HG02981 (cell line): ENCODE measurements around the gene MVB12B.

Experiments used
- ATAC-seq: cut with Tn5 transposase; IDR thresholded peaks from one replicate; pipeline ENCODE4 v1.9.1; 2021; ENCODE audit warnings: mild to moderate bottlenecking, moderate library complexity; ENCODE audit not compliant: unreplicated experiment

MVB12B gene

DNA sequence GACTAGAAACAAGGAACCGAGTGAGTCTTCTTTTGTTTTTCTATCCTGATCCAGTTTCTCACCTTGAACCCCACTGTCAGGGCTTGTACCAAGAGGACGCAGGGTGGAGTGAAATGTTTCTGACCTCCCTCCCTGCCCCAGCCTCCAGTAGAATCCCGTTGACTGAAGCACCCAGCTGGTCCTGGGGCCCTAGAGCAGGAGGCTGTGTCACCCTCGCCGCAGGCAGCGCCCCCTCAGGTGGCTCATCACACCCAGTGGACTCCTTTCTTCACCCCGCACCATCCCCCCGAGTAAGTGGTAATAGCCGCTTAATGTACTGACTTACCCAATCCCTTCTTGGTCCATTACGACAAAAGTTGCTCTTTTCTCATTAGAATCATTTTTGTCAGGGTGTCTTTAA, 53.8 kb downstream of the MVB12B start:
- no peak for ATAC-seq

- ATAC-seq, result no peak
Observed at GRCh38 chr9:126381195-126381594, 54.6 kb downstream of the MVB12B start.

- no peak for ATAC-seq
Observed at GRCh38 chr9:126383406-126384046, 56.9 kb downstream of the MVB12B start.

DNA sequence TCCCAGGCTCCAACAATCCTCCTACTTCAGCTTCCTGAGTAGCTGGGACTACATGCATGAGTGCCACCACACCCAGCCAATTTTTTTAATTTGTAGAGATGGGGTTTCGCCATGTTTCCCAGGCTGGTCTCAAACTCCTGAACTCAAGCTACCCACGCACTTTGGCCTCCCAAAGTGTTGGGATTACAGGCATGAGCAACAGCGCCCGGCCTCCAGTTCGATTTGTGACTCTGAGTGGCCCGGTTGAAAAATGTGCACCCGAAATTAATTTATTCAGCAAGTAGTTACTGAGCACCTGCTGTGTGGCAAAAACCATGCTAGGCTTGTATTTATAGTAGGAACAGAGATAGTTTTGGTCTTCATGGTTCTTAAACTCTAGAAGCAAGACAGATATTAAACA, 58.3 kb downstream of the MVB12B start:
- no peak for ATAC-seq

- ATAC-seq, result no peak
Observed at GRCh38 chr9:126386088-126386487, 59.5 kb downstream of the MVB12B start.

- no peak for ATAC-seq
Observed at GRCh38 chr9:126386776-126387175, 60.1 kb downstream of the MVB12B start.

GRCh38 chr9:126388964-126389708, 62.5 kb downstream of the MVB12B start:
- ATAC-seq, result no peak

DNA sequence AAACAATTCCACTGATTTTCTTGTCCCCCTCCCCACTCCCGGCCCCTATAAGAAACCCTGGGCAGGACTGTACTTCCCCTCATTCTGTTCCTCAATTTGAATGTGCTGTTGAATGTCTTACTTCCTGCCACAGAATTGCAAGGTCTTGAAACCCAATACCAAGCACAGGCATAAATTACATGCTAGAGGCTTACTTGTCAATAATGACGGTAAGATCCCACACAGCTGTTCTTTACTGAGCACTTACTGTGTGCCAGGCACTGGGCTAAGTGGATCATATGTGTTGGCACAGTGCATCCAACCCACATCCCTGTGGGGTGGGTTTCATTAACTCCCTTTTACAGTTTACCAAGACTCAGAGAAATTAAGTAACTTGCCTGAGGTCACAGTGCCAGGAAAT, 63.4 kb downstream of the MVB12B start:
- no peak for ATAC-seq

DNA sequence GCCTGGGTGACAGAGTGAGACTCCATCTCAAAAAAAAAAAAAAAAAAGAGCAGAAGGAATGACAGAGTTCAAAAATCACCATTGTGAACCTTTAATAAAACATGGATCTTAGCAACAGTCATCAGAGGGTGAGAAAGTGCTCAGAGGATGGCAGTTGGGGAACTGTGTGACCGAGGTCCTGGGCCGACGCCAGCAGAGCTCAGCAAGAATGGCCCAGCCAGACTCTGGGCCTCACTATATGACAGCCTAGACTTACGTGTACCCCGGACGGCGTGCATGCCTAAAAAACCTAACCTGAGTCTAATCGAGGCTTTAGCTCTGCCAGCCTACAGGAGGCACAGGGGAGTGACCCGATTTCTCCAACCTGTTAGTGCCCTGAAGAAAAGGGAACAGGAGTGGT, 64.3 kb downstream of the MVB12B start:
- ATAC-seq, result no peak

GRCh38 chr9:126391713-126392661, 65.4 kb downstream of the MVB12B start:
- ATAC-seq, result no peak

DNA sequence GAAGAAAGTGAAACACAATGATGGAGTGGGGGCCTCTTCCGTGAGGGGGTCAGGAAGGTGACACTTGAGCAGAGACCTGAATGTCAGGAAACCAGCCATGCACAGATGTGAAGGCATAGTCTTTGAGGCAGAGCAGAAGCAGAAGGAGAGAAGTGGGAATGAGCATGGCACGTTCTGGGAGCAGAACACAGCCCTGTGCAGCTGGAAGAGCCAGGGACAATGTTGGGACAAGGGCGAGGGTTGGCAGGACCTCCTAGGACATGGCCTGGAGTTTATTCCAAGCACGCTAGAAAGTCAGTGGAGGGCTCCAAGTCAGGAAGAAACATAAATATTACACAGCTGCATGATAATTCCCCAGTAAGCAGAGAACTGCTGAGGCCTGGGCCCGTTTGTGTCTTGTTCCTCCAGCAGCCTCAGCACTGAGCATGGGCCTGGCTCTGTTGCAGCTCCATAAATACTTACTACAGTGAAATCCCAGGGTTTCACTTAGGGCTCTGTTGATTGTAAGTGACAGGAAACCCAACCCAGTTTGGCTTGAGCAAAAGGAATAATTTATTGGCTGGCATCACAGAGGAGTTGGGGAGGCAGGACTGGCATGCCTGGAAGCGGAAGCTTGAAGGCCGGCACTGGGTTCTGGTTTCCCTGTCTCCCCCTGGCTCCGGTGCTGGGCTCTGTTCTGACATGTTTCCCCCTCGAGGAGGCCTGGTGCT, 66.2 kb downstream of the MVB12B start:
- no peak for ATAC-seq

- no peak for ATAC-seq
Observed at GRCh38 chr9:126393876-126394275, 67.2 kb downstream of the MVB12B start.

- no peak for ATAC-seq
Observed at GRCh38 chr9:126394802-126395201, 68.2 kb downstream of the MVB12B start.

DNA sequence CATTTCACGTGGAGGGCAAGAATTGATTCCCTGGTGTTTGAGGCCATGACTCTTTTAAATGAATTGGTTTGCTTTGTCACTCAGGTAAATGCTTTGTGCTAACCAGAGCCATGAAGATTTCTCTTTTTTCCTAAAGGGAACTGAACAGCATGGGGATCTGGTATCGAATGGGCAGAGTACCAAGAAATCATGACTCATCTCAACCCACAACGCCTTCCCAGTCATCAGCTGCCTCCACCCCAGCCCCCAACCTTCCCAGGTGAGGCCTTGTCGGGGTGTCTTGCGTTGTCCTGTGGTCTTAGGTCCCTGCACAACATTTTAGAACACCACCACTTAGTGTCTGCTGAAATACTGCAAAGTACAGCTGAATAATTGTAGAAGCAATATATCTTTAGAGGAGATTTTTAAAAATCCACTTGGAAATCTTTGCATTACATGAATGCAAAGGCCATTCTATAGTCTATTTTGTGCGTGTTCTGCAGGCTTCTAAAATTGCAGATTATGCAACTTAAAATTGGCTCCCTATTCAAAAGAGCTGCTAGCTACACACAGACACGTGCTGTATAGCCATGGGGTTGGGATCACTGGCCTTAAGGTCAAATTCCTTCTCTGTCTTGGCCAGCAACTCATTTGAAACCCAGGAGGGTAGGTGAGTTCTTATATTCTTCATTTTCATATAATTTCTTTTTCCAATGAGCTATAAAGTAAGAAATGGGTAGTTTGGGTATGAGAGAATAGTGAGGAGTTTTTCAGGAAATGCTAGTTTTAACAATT, 69.0 kb downstream of the MVB12B start:
- ATAC-seq, result no peak

GRCh38 chr9:126397056-126397455, 70.4 kb downstream of the MVB12B start:
- ATAC-seq, result peak; percentile 94

DNA sequence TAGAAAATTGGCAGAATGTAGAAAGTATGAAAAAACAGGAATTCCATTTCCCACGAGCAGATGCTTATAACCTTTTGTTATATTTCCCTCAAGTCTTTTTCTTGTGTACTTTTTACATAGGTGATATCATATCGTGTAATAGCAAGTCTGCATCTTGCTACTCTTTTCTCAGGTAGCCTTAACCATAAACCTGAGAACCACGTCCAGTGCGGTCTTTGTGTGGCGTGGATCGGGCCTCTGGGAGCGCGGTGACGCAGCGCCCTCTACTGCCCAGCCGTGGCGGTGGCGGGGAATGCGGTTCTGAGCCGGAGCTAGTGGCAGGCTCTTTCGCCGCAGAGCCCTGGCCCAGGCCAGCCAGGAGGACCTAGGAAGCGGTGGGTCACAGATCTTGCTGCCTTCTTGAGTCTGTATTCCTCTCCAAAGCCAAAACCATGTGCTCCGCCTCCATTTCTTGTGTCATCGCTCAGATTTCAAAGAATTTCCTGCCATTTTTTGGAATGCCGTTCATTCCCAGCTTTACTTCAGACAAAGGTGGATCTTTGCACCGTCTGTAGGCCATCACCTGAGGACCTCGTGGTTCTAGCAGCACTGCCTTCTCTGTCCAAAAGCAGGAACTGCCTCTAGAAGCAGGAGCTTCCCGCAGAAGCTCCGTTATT, 71.9 kb downstream of the MVB12B start:
- ATAC-seq, result no peak

DNA sequence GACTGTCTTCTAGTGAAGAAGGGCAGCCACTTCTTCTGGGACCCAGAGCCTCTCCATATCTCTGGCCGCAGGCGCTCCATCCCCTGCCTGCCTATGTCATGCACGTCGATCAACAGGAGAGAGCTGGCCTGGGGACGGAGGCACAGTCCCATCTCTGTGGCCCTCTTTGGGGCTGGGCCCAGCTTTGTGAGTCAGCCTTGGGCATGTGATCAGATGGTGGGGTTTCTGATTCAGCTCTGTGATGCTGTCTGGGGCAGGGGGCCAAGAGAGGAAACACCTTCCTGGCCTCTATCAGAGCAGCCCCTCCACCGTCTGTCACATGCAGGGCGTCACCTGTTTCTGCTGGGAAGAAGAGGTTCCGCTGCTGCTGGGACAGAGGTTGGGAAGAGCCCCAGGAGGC, 72.6 kb downstream of the MVB12B start:
- ATAC-seq, result no peak

DNA sequence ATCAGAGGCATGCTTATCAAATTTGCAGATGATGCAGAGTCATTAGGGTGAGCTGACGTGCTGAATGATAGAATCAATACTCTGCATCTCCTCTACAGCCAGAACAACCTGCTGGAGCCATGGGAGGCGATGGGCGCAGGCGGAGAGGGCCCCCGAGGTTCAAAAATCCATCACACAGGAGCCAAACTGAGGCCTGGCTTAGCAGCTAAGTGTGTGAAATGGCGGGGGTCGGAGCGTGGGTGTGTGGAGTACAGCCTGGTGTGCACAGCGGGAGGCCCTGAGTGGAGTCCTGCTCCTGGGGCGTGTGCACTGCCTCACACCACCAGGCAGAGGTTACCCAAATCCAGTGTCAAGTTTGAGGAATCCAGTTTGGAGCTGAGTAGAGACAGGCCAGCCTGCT, 73.2 kb downstream of the MVB12B start:
- ATAC-seq, result no peak

DNA sequence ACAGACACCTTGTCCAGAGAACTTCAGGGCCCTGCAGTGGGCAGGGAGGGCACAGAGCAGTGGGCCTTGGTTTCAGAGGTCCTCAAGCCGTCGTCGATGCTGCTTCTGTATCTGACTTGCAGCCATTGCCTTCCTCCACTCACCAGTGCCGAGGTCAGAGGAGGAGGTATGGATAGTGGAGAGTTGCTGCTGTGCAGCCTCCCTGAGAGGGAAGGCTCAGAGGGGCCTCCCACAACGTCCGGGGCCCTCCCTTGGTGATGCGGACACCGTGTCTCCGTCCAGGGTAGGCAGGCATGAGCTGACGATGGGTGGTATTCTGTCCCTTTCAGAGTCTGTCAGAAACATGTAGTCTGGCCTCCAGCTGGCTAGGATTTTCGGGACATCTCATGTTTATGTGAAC, 73.9 kb downstream of the MVB12B start:
- no peak for ATAC-seq

GRCh38 chr9:126401107-126401506, 74.5 kb downstream of the MVB12B start:
- ATAC-seq, result no peak
